HG03442 (cell line): ENCODE measurements around the gene TRAK1.

Experiments used
- ATAC-seq: cut with Tn5 transposase; IDR thresholded peaks from one replicate; pipeline ENCODE4 v1.9.1; 2021; ENCODE audit warnings: mild to moderate bottlenecking, moderate library complexity; ENCODE audit not compliant: unreplicated experiment

TRAK1 gene

DNA sequence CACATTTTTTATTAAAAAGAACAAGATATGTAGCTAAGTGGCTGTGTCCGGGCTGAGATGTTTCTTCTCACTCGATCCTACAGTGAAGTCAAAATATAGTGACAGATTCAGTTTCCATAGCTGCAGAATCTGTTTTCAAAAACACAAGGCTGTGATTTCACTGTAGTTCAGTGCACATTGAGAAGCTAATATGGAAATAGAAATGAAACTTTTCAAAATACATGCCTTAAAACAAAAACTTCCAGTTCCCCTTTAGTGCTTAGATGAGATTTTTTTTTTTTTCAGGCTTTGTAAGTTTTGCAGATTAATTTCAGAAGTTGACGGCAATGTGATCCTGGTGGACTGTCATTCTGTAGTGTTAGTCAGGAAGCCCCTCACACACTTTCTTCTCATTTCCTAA, 23.8 kb upstream of the TRAK1 start:
- peak; percentile 90 for ATAC-seq

GRCh38 chr3:42068303-42069088, 22.7 kb upstream of the TRAK1 start:
- ATAC-seq: no peak

DNA sequence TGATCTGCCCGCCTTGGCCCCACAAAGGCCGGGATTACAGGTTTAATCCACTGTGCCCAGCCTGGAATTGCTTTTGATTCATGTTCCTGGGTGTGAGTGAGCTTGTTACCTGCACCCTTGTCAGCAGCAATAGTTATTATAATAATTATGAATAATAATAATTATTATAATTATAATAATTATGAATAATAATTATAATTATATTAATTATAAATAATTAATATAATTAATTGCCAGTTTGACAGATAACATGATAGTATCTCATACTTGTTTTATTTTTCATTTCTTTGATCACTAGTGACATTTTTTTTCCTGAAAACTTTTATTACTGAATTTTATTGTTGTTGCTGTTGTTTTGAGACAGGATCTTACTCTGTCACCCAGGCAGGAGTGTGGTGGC, 21.1 kb upstream of the TRAK1 start:
- ATAC-seq: no peak

DNA sequence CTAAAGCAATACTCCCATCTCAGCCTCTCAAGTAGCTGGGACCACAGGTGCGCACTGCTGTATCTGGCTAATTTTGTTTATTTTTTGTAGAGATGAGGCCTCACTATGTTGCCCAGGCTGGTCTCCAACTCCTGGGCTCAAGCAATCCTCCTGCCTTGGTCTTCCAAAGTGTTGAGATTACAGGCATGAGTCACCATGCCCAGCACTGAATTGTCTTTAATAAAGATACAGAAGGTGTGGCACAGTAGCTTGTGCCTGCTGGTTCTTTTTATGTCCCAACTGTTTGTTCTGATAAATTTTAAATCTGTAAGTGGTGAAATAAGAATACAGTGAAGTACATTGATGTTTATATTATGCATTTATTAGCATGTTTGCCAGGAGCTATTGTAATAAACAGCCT, 20.6 kb upstream of the TRAK1 start:
- no peak for ATAC-seq

- no peak for ATAC-seq
These were observed 19.0 kb upstream of the TRAK1 start for GRCh38 chr3:42071904-42072812.

- ATAC-seq: no peak
These were observed 18.3 kb upstream of the TRAK1 start for GRCh38 chr3:42072831-42073301.

- ATAC-seq: no peak
These were observed 13.4 kb upstream of the TRAK1 start for GRCh38 chr3:42077785-42078184.

DNA sequence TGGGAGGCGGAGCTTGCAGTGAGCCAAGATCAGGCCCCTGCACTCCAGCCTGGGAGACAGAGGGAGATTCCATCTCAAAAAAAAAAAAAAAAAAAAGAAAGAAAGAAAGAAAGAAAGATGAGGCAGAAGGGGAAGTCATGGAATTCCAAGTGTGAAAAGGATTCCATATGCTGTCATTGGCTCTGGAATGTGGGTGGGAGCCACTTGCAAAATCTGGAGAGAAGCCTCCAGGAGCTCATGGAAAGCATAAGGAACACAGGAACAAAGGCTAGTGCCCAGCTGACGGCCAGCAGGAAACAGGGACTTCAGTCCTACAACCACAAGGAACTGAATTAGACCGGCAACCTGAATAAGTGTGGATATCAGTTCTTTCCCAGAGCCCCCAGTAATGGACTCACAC, 12.5 kb upstream of the TRAK1 start:
- ATAC-seq: no peak

GRCh38 chr3:42079701-42080452, 11.3 kb upstream of the TRAK1 start:
- ATAC-seq: no peak

GRCh38 chr3:42080453-42080872, 10.7 kb upstream of the TRAK1 start:
- ATAC-seq: peak; percentile 64

DNA sequence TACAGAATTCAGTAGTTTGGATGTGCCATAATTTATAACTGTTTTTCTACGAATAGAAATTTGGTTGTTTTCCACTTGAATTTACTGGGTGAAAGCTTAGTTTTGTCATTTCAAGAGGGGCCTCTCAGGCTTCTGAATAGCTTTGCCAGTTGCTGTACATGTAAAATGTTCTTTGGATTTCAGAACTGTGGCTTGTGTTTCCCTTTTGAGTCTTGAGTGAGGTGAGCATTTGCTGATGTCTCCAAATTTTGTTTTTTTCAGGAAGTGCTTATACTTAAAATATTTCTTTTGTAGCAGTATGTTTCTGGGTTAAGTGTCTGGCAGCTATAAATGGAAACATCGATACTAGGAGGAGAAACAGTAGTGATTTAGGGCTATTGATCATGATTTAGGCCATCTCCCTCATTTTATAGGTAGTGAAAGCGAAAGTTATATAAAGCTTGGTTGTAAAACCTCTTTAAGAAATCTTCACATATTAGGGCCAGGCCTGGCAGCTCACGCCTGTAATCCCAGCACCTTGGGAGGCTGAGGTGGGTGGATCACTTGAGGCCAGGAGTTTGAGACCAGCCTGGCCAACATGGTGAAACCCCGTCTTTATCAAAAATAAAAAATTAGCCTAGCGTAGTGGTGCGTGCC, 9.2 kb upstream of the TRAK1 start:
- no peak for ATAC-seq

DNA sequence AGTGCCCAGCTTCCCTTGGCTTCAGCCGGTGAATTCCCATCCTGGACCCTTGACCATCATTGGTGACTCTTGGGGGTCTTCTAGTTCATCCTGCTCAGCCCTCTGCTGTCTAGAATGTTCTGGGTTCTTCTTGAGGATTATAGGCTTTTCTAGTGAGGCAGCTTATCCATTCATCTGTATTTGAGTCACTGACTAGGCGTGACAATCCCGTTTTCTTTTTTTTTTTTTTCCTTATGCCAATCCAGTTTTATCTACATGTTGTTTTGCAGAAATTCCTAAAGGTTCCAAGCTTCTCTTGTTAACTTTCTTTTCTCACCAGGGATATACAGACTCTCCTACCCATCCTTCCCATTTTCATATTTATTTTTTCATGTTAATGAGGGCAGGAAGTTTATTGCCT, 6.6 kb upstream of the TRAK1 start:
- no peak for ATAC-seq

GRCh38 chr3:42085641-42086376, 5.3 kb upstream of the TRAK1 start:
- no peak for ATAC-seq

DNA sequence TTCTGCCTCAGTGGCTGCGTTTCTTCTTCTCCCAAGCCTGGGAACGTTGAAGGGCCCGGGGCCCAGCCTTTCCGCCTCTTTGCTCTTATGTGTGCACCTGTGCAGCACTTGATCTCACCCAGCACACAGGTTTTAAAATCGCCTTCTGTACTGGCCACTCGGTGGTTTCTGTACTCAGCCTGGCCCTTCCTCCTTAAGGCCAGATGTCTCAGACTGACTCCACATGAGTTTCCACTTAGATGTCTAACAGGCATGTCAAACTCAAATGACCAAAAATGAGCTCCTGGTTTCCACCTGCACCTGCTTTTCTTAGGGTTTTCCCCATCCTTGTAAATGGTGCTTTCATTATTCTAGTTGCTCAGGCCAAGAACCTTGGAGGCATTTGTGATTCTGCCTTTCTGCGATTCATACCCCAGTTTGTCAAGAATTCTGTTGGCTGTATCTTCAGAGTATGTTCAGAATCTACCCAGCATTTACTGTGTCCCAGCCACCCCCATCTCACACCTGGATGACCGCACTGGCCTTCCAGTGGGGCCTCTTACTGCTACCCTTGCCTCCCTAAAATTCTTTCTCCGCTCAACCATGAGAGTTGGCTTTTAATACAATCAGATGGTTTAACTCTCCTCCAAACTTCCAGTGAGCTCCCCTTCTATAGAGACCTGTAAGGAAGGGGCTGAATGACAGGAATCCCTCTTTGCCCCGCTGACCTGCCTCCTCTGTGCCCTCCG, 2.2 kb upstream of the TRAK1 start:
- no peak for ATAC-seq

DNA sequence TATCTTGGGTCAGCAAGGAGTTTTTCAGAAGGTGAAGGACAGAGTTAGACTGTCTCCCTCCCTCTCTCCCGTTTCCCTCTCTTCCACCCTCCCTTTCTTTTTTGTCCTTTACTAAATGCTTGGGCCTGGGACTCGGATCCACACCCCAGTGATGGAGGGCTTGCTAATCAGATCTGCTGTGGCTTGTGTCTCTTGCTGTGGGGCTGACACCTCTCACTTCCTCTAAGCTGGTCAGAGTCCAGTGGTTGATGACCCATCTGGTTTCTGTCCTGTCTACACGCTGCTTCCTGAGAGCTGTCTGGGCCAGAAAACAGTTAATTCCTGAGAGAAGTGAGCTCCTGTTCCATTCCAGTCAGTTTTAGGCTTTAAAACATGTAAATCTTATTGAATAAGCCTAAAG, 849 bp downstream of the TRAK1 start:
- ATAC-seq: no peak

- ATAC-seq: peak; percentile 56
These were observed 3.0 kb downstream of the TRAK1 start for GRCh38 chr3:42094128-42094527.

DNA sequence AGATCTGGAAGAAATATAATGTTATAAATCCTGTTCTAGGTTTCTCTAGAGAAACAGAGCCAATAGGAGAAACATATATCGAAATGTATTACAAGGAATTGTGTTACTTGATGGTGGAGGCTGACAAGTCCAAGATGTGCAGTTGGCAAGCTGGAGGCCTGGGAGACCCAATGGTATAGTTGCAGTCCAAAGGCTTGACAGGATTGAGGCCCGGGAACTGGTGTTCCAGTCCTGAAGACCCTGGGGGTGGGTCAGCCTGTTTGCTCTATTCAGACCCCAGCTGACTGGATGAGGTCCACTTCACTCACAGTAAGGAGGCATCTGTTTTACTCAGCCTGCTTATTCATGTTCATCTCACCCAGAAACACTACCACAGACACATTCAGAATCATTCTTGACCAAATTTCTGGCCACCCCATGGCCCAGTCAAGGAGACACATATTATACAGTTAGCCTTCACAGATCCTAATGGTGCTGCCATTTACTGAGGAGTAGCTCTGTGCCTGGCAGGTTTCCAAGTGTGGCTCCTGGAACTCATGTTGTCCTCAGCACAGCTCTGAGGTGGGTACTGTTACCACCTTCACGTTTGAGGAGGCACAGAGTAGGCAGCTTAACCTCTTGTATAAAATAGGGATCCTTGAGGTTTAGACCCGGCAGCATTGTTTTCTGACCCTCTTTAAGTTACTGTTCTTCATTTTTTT, 3.7 kb downstream of the TRAK1 start:
- no peak for ATAC-seq

DNA sequence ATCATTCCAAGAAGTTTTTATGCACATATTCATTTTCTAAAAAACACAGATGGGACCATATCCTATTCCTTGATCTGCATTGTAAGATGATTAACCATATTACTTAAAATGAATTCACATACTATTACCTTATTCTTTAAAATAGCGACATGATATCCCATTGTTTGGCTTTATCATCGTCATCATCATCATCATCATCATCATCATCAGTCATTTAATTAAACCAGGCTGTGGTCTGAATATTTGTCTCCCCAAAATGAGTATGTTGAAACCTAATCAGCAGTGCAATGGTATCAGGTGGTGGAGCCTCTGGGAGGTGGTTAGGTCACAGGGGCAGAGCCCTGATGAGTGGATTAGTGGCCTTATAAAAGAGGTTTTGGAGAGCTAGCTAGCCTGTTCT, 4.4 kb downstream of the TRAK1 start:
- no peak for ATAC-seq
